HepG2 (cell line): ENCODE measurements around the gene WDR45B. TPM values are rescaled to one million over a fixed set of nuclear protein-coding genes. Genes with fewer than 3 reads are reported as not detected.
A peak's percentile ranks its signal among the peaks of the same experiment; 100 is the strongest.

Experiments
- KIAA2018 ChIP-seq: sonication (generic); formaldehyde crosslinking; IDR thresholded peaks from 2 replicates; pipeline ENCODE4 v1.5.0; 2020; ENCODE audit warnings: mild to moderate bottlenecking, missing genetic modification reagents, borderline replicate concordance
- MAF1 ChIP-seq: sonication (generic); formaldehyde crosslinking; IDR thresholded peaks from 2 replicates; pipeline ENCODE4 v1.5.0; 2020; ENCODE audit warnings: missing genetic modification reagents, borderline replicate concordance
- PRMT3 ChIP-seq: sonication (generic); formaldehyde crosslinking; IDR thresholded peaks from 2 replicates; pipeline ENCODE4 v1.8.1; 2022; ENCODE audit warnings: low read depth, mild to moderate bottlenecking, moderate library complexity, missing genetic modification reagents, borderline replicate concordance
- SMAD1 ChIP-seq: sonication (generic); formaldehyde crosslinking; IDR thresholded peaks from 2 replicates; pipeline ENCODE4 v1.4.0; 2020; ENCODE audit warnings: missing genetic modification reagents, low read depth, mild to moderate bottlenecking, borderline replicate concordance
- SRF ChIP-seq: IDR thresholded peaks from 2 replicates; pipeline ENCODE4 v1.6.1; 2011; ENCODE audit warnings: mild to moderate bottlenecking, low read depth, low read length, moderate library complexity
- ZNF253 ChIP-seq: sonication (generic); formaldehyde crosslinking; IDR thresholded peaks from 2 replicates; pipeline ENCODE4 v1.8.0; 2022; ENCODE audit warnings: mild to moderate bottlenecking, missing genetic modification reagents, borderline replicate concordance
- ZNF547 ChIP-seq: sonication (generic); formaldehyde crosslinking; IDR thresholded peaks from 2 replicates; pipeline ENCODE4 v1.5.1; 2020; ENCODE audit warnings: mild to moderate bottlenecking, missing genetic modification reagents
- ZNF570 ChIP-seq: sonication (generic); formaldehyde crosslinking; IDR thresholded peaks from 2 replicates; pipeline ENCODE4 v1.4.0; 2020; ENCODE audit warnings: mild to moderate bottlenecking, missing genetic modification reagents, borderline replicate concordance
- polyA plus RNA-seq, 8 experiments: library from polyadenylated mRNA; depleted of rRNA in 3 of 8; stranded (reverse) in 7 of 8; unstranded in 1 of 8; fragments of >200 nt; fragmentation: Illumina TruSeq in 4 of 8; extraction: Trizol in 4 of 8; gene quantifications; 2 replicates each; pipeline versions ENCODE4 v1.2.1 to v1.2.3, GENCODE V29; 2011 to 2016; ENCODE audit warnings: low read depth in 4 of 8, missing spikeins in 1 of 8, mixed read lengths in 1 of 8; ENCODE audit not compliant: insufficient read depth in 1 of 8
- total RNA-seq, 5 experiments: library from RNA; depleted of rRNA; stranded (reverse); fragments of >200 nt; fragmentation: Illumina TruSeq; extraction: Trizol; gene quantifications; 2 replicates each; pipeline ENCODE4 v1.2.3, GENCODE V29; 2016; ENCODE audit warnings: low read depth in 1 of 5
- TF ChIP-seq, protein P1 (sequence below): sonication (generic); formaldehyde crosslinking; conservative IDR thresholded peaks from 2 replicates; pipeline ENCODE4 v1.4.0; 2020; ENCODE audit warnings: missing genetic modification reagents

WDR45B gene
- total and polyA plus RNA-seq, 2 of the 13 experiments (the other 11 are each of a cell fraction or from before 2014, with no cell fraction given), result 86.2 to 155 TPM

DNA sequence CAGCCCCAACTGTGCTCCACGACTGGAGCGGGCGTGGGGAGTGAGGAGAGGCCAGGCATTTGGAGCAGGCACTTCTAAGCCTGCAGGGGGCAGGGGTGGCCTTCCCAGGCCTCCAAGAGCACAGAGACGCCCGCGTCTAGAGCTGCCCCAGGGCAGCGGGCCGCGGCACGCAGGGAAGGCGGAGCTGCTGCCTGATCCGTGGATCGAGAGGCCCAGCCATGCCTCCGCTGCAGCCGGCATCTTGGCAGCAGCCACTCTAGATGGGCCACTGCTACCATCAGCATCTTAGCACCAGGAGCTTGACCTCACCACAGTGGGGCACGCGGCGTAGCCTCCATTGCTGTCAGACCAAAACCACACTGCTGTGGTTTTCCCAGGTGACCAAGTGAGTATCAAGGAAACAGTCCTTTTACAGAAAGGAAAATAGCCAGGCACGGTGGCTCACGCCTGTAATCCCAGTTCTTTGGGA lies 20.4 kb upstream of the WDR45B start (continued):
- TF ChIP-seq PRMT3 (CRISPR knock-in tag) (no peak), ZNF253 (CRISPR knock-in tag) (no peak), MAF1 (CRISPR knock-in tag) (no peak), SRF (no peak), KIAA2018 (CRISPR knock-in tag) (no peak), ZNF547 (CRISPR knock-in tag) (peak; percentile 74; the same call in 1 of the 2 replicates), SMAD1 (CRISPR knock-in tag) (no peak), ZNF570 (CRISPR knock-in tag) (no peak)
- TF ChIP-seq, protein P1, sequence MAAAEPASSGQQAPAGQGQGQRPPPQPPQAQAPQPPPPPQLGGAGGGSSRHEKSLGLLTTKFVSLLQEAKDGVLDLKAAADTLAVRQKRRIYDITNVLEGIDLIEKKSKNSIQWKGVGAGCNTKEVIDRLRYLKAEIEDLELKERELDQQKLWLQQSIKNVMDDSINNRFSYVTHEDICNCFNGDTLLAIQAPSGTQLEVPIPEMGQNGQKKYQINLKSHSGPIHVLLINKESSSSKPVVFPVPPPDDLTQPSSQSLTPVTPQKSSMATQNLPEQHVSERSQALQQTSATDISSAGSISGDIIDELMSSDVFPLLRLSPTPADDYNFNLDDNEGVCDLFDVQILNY (CRISPR knock-in tag), result no peak; the same call in 1 of the 2 replicates
- TF ChIP-seq, all 625 proteins: peak for 148
